ENCODE measurements around the gene ZNF182. TPM values are rescaled to one million over a fixed set of nuclear protein-coding genes. Genes with fewer than 3 reads are reported as not detected.

ZNF182 gene
- polyA plus RNA-seq, 3 donors = 0.24 to 2.7 (median 0.99) TPM

DNA sequence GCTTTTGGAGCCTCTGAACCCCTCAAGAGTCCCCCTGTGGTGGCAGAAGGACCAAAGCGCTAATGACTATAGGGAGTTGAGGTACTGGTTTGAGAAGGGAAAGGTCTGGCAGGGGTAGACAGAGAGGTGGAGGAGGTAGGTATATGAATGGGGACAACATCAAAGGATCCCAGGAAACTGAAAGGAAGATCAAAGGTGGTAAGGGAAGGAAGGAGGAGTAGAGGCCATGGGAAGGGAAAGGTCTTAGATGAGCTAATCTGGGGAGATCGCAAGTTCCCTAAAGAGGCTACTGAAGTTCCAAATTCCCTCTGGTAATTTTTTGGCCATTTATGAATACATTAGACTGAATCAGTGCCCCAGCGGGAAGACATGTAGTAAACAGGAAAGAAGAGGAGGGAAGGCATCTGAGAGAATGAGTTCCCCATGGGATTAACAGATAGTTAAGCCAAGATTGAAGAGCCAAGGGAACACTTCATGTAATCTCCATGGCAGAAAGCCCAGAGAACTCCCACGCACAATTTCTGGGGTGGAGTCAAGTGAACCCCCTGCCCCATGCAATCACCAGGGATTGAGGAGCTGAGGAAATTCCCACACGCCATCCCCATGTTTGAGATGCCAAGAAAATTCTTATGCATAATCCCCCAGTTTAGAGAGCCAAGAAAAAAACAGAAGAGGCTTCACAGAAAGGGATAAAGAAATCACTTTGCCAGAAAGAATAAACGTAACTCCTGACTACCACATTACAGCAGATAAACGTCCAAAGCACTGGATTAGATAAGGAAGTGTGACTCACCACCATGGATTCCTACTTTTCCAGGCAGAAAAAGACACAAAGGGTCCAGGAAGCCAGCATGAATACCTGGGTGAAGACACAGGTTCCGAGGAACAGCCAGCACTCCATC is 41.9 kb upstream of the ZNF182 start:
- H3K4me2 ChIP-seq (replicated peaks; ENCODE audit: extremely low read depth, low read length, poor library complexity, severe bottlenecking) = no peak overlapping the region

DNA sequence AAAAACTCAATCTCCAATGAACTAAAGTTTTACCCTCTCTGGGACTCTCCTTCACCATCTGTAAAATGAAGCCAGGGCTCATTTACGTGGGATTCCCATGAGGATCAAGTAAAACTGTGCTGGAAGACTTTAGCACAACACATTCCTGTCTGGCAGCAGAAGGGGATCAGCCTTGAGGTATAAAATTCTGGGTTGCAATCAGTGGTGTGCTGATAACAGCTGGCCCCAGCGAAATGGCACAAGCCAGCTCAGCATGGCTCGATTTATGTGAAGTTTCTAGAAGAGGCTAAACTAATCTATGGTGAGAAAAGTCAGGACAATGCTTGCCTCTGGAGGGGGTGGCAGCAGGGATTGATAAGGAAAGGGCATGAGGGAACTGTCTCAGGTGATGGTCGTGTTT is 39.3 kb upstream of the ZNF182 start:
- H3K9me3 Mint-ChIP-seq = peaks cover 0 to 1% (median 0%) of the 10 kb centered on the region in 7 donors
- H3K27ac ChIP-seq (ENCODE audit: low read depth in 1 of 2, low read length in 2 of 2) = no peak overlapping the region
- intact Hi-C loops (cut with micrococcal nuclease) = no loop called here
- H3K27me3 Mint-ChIP-seq (ENCODE audit: low read depth in 3 of 3) = peaks cover 0 to 2% (median 2%) of the 10 kb centered on the region in 3 donors
- no peaks in the 10 kb centered on the region for H4K20me1 ChIP-seq (ENCODE audit: insufficient read depth, low read length)
- H3K4me3 Mint-ChIP-seq = no peak overlapping the region
- no peaks in the 10 kb centered on the region for H3K36me3 ChIP-seq (replicated peaks in 1 of 2; ENCODE audit: control insufficient read depth in 1 of 2, insufficient read depth in 2 of 2, low read length in 2 of 2)
- H3K27me3 ChIP-seq (ENCODE audit: control insufficient read depth in 2 of 2, insufficient read depth in 2 of 2, low read length in 2 of 2) = no peaks in the 10 kb centered on the region
- H3K79me2 ChIP-seq (ENCODE audit: insufficient read depth, low read length) = no peaks in the 10 kb centered on the region
- no peak overlapping the region for H3K4me3 ChIP-seq (replicated peaks in 1 of 3; ENCODE audit: low read depth in 2 of 3, low read length in 3 of 3)
- DNase-seq = no peak
- H3K9ac ChIP-seq (ENCODE audit: insufficient read depth, low read length, poor library complexity, severe bottlenecking) = no peak overlapping the region
- H3K4me1 ChIP-seq (ENCODE audit: control insufficient read depth in 1 of 2, insufficient read depth in 2 of 2, low read length in 2 of 2) = no peaks in the 10 kb centered on the region
- no peaks in the 10 kb centered on the region for H3K36me3 Mint-ChIP-seq
- H3K27ac Mint-ChIP-seq = no peak overlapping the region
- no CpG with 5 or more reads among the region's 4 CpGs for WGBS (ENCODE audit: insufficient coverage)
- H3K9me3 ChIP-seq (replicated peaks in 1 of 2; ENCODE audit: control insufficient read depth in 1 of 2, insufficient read depth in 1 of 2, low read length in 2 of 2) = no peaks in the 10 kb centered on the region
- no peak overlapping the region for H2AFZ ChIP-seq (ENCODE audit: insufficient read depth, low read depth, low read length, poor library complexity, severe bottlenecking)
- peaks cover 2% of the 10 kb centered on the region for H3K4me1 Mint-ChIP-seq
- no peak overlapping the region for H3K4me2 ChIP-seq (replicated peaks; ENCODE audit: extremely low read depth, low read length, poor library complexity, severe bottlenecking)
- TF ChIP-seq, protein P1, sequence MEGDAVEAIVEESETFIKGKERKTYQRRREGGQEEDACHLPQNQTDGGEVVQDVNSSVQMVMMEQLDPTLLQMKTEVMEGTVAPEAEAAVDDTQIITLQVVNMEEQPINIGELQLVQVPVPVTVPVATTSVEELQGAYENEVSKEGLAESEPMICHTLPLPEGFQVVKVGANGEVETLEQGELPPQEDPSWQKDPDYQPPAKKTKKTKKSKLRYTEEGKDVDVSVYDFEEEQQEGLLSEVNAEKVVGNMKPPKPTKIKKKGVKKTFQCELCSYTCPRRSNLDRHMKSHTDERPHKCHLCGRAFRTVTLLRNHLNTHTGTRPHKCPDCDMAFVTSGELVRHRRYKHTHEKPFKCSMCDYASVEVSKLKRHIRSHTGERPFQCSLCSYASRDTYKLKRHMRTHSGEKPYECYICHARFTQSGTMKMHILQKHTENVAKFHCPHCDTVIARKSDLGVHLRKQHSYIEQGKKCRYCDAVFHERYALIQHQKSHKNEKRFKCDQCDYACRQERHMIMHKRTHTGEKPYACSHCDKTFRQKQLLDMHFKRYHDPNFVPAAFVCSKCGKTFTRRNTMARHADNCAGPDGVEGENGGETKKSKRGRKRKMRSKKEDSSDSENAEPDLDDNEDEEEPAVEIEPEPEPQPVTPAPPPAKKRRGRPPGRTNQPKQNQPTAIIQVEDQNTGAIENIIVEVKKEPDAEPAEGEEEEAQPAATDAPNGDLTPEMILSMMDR (IDR thresholded peaks at IDR 0.05) = no peak

More for the DNA sequence above, 41.9 kb upstream of the ZNF182 start:
- Histone ChIP-seq H2AFZ (ENCODE audit: insufficient read depth, low read depth, low read length, poor library complexity, severe bottlenecking) (no peak overlapping the region), H3K4me1 (ENCODE audit: control insufficient read depth in 1 of 2, insufficient read depth in 2 of 2, low read length in 2 of 2) (no peaks in the 10 kb centered on the region), H3K9ac (ENCODE audit: insufficient read depth, low read length, poor library complexity, severe bottlenecking) (no peak overlapping the region), H3K4me3 (replicated peaks in 1 of 3; ENCODE audit: low read depth in 2 of 3, low read length in 3 of 3) (no peak overlapping the region), H3K9me3 (replicated peaks in 1 of 2; ENCODE audit: control insufficient read depth in 1 of 2, insufficient read depth in 1 of 2, low read length in 2 of 2) (no peaks in the 10 kb centered on the region), H3K27ac (ENCODE audit: low read depth in 1 of 2, low read length in 2 of 2) (no peak overlapping the region), H3K79me2 (ENCODE audit: insufficient read depth, low read length) (no peaks in the 10 kb centered on the region), H3K27me3 (ENCODE audit: control insufficient read depth in 2 of 2, insufficient read depth in 2 of 2, low read length in 2 of 2) (no peaks in the 10 kb centered on the region), H3K36me3 (replicated peaks in 1 of 2; ENCODE audit: control insufficient read depth in 1 of 2, insufficient read depth in 2 of 2, low read length in 2 of 2) (no peaks in the 10 kb centered on the region), H4K20me1 (ENCODE audit: insufficient read depth, low read length) (no peaks in the 10 kb centered on the region)
- Mint-ChIP-seq H3K4me3 (no peak overlapping the region), H3K4me1 (no peaks in the 10 kb centered on the region), H3K27ac (no peak overlapping the region), H3K36me3 (no peaks in the 10 kb centered on the region), H3K9me3 (no peaks in the 10 kb centered on the region), H3K27me3 (ENCODE audit: low read depth in 3 of 3) (peaks cover 0 to 2% (median 0%) of the 10 kb centered on the region in 3 donors)
- intact Hi-C loops (cut with micrococcal nuclease) = no loop called here
- 93% methylated on average over 3 of the region's 8 CpGs for WGBS (ENCODE audit: insufficient coverage)
- no peak for DNase-seq
- TF ChIP-seq, protein P1 (IDR thresholded peaks at IDR 0.05) = no peak

Data from CD14-positive monocyte (primary cell).